22Rv1 (cell line): ENCODE data around the gene ODF2.

Experiments used
- CTCF ChIP-seq: fragments of 450-650 bp; IDR thresholded peaks from 2 replicates; pipeline ENCODE4 v1.5.1; 2017; ENCODE audit warnings: mild to moderate bottlenecking
- ZFX ChIP-seq: fragments of 450-650 bp; IDR thresholded peaks from 2 replicates; pipeline ENCODE4 v1.6.1; 2017; ENCODE audit warnings: antibody characterized with exemption, borderline replicate concordance

- TF ChIP-seq ZFX: no peak
- TF ChIP-seq CTCF: no peak
Measured at GRCh38 chr9:128415281-128415680, 40.5 kb upstream of the ODF2 start.
